ENCODE data around the gene FOXF1. TPM values are rescaled to one million over a fixed set of nuclear protein-coding genes. Genes with fewer than 3 reads are reported as not detected.

The FOXF1 gene
- polyA plus RNA-seq (not detected in 3 replicates), polyA minus RNA-seq (not detected in 3 replicates)
- not detected for polyA plus RNA-seq (2011; ENCODE audit: low read depth)
- not detected in 2 replicates for polyA plus RNA-seq (2011; cell fraction: cytosol; rRNA removed)
- polyA plus RNA-seq (2011; cell fraction: nucleus; rRNA removed) = not detected in 2 replicates
- polyA plus RNA-seq (2012; ENCODE audit: low replicate concordance) = not detected in 2 replicates
- not detected for polyA minus RNA-seq (2011; cell fraction: cytosol; rRNA and poly(A)+ RNA removed)
- polyA minus RNA-seq (2011; cell fraction: nucleus; rRNA and poly(A)+ RNA removed) = not detected in 2 replicates

DNA sequence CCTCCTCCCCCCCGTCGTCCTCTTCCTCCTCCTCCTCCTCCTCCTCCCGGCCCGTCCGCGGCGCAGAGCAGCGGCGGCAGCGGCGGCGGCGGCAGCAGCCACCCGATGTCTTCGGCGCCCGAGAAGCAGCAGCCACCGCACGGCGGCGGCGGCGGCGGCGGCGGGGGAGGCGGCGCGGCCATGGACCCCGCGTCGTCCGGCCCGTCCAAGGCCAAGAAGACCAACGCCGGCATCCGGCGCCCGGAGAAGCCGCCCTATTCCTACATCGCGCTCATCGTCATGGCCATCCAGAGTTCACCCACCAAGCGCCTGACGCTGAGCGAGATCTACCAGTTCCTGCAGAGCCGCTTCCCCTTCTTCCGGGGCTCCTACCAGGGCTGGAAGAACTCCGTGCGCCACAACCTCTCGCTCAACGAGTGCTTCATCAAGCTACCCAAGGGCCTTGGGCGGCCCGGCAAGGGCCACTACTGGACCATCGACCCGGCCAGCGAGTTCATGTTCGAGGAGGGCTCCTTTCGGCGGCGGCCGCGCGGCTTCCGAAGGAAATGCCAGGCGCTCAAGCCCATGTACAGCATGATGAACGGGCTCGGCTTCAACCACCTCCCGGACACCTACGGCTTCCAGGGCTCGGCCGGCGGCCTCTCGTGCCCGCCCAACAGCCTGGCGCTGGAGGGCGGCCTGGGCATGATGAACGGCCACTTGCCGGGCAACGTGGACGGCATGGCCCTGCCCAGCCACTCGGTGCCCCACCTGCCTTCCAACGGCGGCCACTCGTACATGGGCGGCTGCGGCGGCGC, at the start of gene FOXF1:
FOXF1 (plus strand) TSS at position 63 of the 797 bp plus-strand sequence; CDS start at position 106, 43 bp downstream.
- FAIRE-seq = no peak
- peaks cover 4% of the 10 kb centered on the region for H3K4me1 ChIP-seq (ENCODE audit: control insufficient read depth, extremely low read depth, insufficient read depth, low read length)
- no peaks in the 10 kb centered on the region for H3K9me3 ChIP-seq (ENCODE audit: control insufficient read depth, low read depth, low read length)
- no peak for DNase-seq (ENCODE audit: low read depth, low spot score)
- H3K79me2 ChIP-seq (ENCODE audit: control insufficient read depth, insufficient read depth, low read length) = no peaks in the 10 kb centered on the region
- H2AFZ ChIP-seq (ENCODE audit: control insufficient read depth, low read length) = peak within 1 kb of the TSS; percentile 37
- no peak within 1 kb of the TSS for H3K27ac ChIP-seq (ENCODE audit: control insufficient read depth, insufficient read depth, low read length)
- dilution Hi-C loops (cut with MboI; ENCODE audit: extremely low pct_ligation_motif_present, low sequenced_read_pairs) = loop anchor here (10.0 kb wide), 1 partner anchor 436 kb away; no protein-coding TSS in a partner anchor
- peaks cover 2% of the 10 kb centered on the region for H4K20me1 ChIP-seq (ENCODE audit: control insufficient read depth, extremely low read depth, insufficient read depth, low read length)
- H3K4me2 ChIP-seq (ENCODE audit: control insufficient read depth, extremely low read depth, insufficient read depth, low read depth, low read length) = peak within 1 kb of the TSS; percentile 46
- TF ChIP-seq EZH2 (IDR thresholded peaks at IDR 0.05; ENCODE audit: low read length) = peak; percentile 95
- TF ChIP-seq, protein P1, sequence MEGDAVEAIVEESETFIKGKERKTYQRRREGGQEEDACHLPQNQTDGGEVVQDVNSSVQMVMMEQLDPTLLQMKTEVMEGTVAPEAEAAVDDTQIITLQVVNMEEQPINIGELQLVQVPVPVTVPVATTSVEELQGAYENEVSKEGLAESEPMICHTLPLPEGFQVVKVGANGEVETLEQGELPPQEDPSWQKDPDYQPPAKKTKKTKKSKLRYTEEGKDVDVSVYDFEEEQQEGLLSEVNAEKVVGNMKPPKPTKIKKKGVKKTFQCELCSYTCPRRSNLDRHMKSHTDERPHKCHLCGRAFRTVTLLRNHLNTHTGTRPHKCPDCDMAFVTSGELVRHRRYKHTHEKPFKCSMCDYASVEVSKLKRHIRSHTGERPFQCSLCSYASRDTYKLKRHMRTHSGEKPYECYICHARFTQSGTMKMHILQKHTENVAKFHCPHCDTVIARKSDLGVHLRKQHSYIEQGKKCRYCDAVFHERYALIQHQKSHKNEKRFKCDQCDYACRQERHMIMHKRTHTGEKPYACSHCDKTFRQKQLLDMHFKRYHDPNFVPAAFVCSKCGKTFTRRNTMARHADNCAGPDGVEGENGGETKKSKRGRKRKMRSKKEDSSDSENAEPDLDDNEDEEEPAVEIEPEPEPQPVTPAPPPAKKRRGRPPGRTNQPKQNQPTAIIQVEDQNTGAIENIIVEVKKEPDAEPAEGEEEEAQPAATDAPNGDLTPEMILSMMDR (optimal IDR thresholded peaks at IDR 0.05 in 1 of 3, IDR thresholded peaks at IDR 0.05 in 1 of 3, conservative IDR thresholded peaks at IDR 0.05 in 1 of 3; ENCODE audit: extremely low read depth in 1 of 3, insufficient read depth in 2 of 3, low read length in 3 of 3) = no peak
- H3K27me3 ChIP-seq (ENCODE audit: control insufficient read depth, extremely low read depth, insufficient read depth, low read length) = peaks cover 98% of the 10 kb centered on the region
- H3K4me3 ChIP-seq (ENCODE audit: control insufficient read depth in 2 of 3, extremely low read depth in 1 of 3, insufficient read depth in 2 of 3, low read depth in 1 of 3, low read length in 3 of 3) = peak within 1 kb of the TSS; percentile 23 to 41 (median 40)
- H3K9me1 ChIP-seq (ENCODE audit: control insufficient read depth, extremely low read depth, insufficient read depth, low read length) = no peaks in the 10 kb centered on the region
- H3K36me3 ChIP-seq (ENCODE audit: control insufficient read depth in 2 of 2, extremely low read depth in 1 of 2, insufficient read depth in 2 of 2, low read length in 2 of 2) = no peaks in the 10 kb centered on the region
- no peak within 1 kb of the TSS for H3K9ac ChIP-seq (ENCODE audit: control insufficient read depth, extremely low read depth, insufficient read depth, low read length)

- DNase-seq (ENCODE audit: low read depth, low spot score) (no peak), FAIRE-seq (no peak)
- Histone ChIP-seq H3K36me3 (ENCODE audit: control insufficient read depth in 2 of 2, extremely low read depth in 1 of 2, insufficient read depth in 2 of 2, low read length in 2 of 2) (no peaks in the 10 kb centered on the region), H3K4me1 (ENCODE audit: control insufficient read depth, extremely low read depth, insufficient read depth, low read length) (no peaks in the 10 kb centered on the region), H3K9ac (ENCODE audit: control insufficient read depth, extremely low read depth, insufficient read depth, low read length) (no peak overlapping the region), H3K27me3 (ENCODE audit: control insufficient read depth, extremely low read depth, insufficient read depth, low read length) (no peaks in the 10 kb centered on the region), H3K27ac (ENCODE audit: control insufficient read depth, insufficient read depth, low read length) (no peak overlapping the region), H2AFZ (ENCODE audit: control insufficient read depth, low read length) (no peak overlapping the region), H3K4me3 (ENCODE audit: control insufficient read depth in 2 of 3, extremely low read depth in 1 of 3, insufficient read depth in 2 of 3, low read depth in 1 of 3, low read length in 3 of 3) (no peak overlapping the region), H4K20me1 (ENCODE audit: control insufficient read depth, extremely low read depth, insufficient read depth, low read length) (no peaks in the 10 kb centered on the region), H3K79me2 (ENCODE audit: control insufficient read depth, insufficient read depth, low read length) (no peaks in the 10 kb centered on the region), H3K4me2 (ENCODE audit: control insufficient read depth, extremely low read depth, insufficient read depth, low read depth, low read length) (no peak overlapping the region), H3K9me3 (ENCODE audit: control insufficient read depth, low read depth, low read length) (peaks cover 7% of the 10 kb centered on the region), H3K9me1 (ENCODE audit: control insufficient read depth, extremely low read depth, insufficient read depth, low read length) (no peaks in the 10 kb centered on the region)
- TF ChIP-seq EZH2 (IDR thresholded peaks at IDR 0.05; ENCODE audit: low read length) = no peak
- TF ChIP-seq, protein P1 (optimal IDR thresholded peaks at IDR 0.05 in 1 of 3, IDR thresholded peaks at IDR 0.05 in 1 of 3, conservative IDR thresholded peaks at IDR 0.05 in 1 of 3; ENCODE audit: extremely low read depth in 1 of 3, insufficient read depth in 2 of 3, low read length in 3 of 3) = no peak
- dilution Hi-C loops (cut with MboI; ENCODE audit: extremely low pct_ligation_motif_present, low sequenced_read_pairs) = no loop called here
Observed at GRCh38 chr16:86461037-86461436, 49.3 kb upstream of the FOXF1 start.

All from keratinocyte (primary cell).